Esophagus squamous epithelium (tissue), 5 donors: ENCODE measurements around the gene ANKRD28. TPM values are rescaled to one million over a fixed set of nuclear protein-coding genes. Genes with fewer than 3 reads are reported as not detected.

Experiments used
- DNase-seq: peaks from one replicate; lab custom pipeline; 2025; lab: John Stamatoyannopoulos, UW
- H3K27ac ChIP-seq, 4 donors: fragments of 200-600 bp; sonication (generic); one replicate each; pipeline ENCODE4 v1.5.1; 2016 to 2019; ENCODE audit warnings: mild to moderate bottlenecking in 1 of 4
- H3K27me3 ChIP-seq, 4 donors: fragments of 200-600 bp; sonication (generic); 1 replicate in 3 of 4; 2 replicates in 1 of 4; pipeline versions ENCODE4 v1.5.1 to v1.6.0; 2017 to 2021; ENCODE audit warnings: antibody characterized with exemption in 1 of 4
- H3K36me3 ChIP-seq, 3 donors: fragments of 200-600 bp; sonication (generic); one replicate each; pipeline ENCODE4 v1.5.1; 2016 to 2019
- H3K4me1 ChIP-seq, 3 donors: fragments of 200-600 bp; sonication (generic); one replicate each; pipeline ENCODE4 v1.5.1; 2017 to 2019
- H3K4me3 ChIP-seq, 4 donors: fragments of 200-600 bp; sonication (generic); 1 replicate in 3 of 4; 2 replicates in 1 of 4; pipeline ENCODE4 v1.5.1; 2016 to 2019; ENCODE audit warnings: mild to moderate bottlenecking in 2 of 4, moderate library complexity in 1 of 4
- H3K9me3 ChIP-seq, 3 donors: fragments of 200-600 bp; sonication (generic); one replicate each; pipeline ENCODE4 v1.5.1; 2016 to 2019
- CTCF ChIP-seq, 6 experiments: fragments of 450-650 bp in 4 of 6; fragments of 200-600 bp in 2 of 6; sonication (generic) in 2 of 6; IDR thresholded peaks; one replicate each; pipeline ENCODE4 v1.5.1; 2016 to 2019; ENCODE audit warnings: antibody characterized with exemption in 6 of 6, mild to moderate bottlenecking in 4 of 6, moderate library complexity in 4 of 6
- POLR2A ChIP-seq, 4 donors: fragments of 450-650 bp; IDR thresholded peaks; one replicate each; pipeline ENCODE4 v1.6.1; 2017; ENCODE audit warnings: antibody characterized with exemption in 4 of 4, mild to moderate bottlenecking in 4 of 4, moderate library complexity in 3 of 4
- WGBS, 2 donors: methylation state at CpG; one replicate each; pipeline ENCODE4 v1.1.5; 2018; 5-methylcytosine and 5-hydroxymethylcytosine counted together
- intact Hi-C: fragments of 100-400 bp; cut with DNase I; formaldehyde crosslinking; loops from one replicate; pipeline ENCODE4 v1.15.0; 2022
- total RNA-seq, 4 donors: library from RNA; depleted of rRNA; stranded (reverse); fragments of >200 nt; gene quantifications; one replicate each; pipeline ENCODE4 v1.1.0, GENCODE V29; 2016
- donor health status: DM: yes; HTN: yes; CAD: no.

Gene ANKRD28
- total RNA-seq, 4 donors from 2014 or later: 20.8 to 49.6 (median 31.8) TPM

- intact Hi-C loops: no loop called here
- H3K4me1 ChIP-seq: peaks cover 5 to 20% (median 16%) of the 10 kb centered on the region in 3 donors
- DNase-seq: no peak
- TF ChIP-seq POLR2A (IDR thresholded peaks at IDR 0.05) (no peak), CTCF (IDR thresholded peaks at IDR 0.05) (no peak)
- WGBS, 2 donors: 69 to 91% methylated on average over 8 of the region's 8 CpGs
- H3K27me3 ChIP-seq: no peaks in the 10 kb centered on the region
- peaks cover 0 to 16% (median 10%) of the 10 kb centered on the region in 3 donors for H3K9me3 ChIP-seq
- no peak overlapping the region for H3K4me3 ChIP-seq
- H3K27ac ChIP-seq: no peak overlapping the region
- H3K36me3 ChIP-seq: no peaks in the 10 kb centered on the region
Observed at GRCh38 chr3:15651396-15651795, 146.4 kb downstream of the ANKRD28 start.

GRCh38 chr3:15649858-15650257 is 147.9 kb downstream of the ANKRD28 start:
- Histone ChIP-seq H3K9me3 (peaks cover 0 to under 1% (median 0%) of the 10 kb centered on the region in 3 donors), H3K4me3 (no peak overlapping the region), H3K27me3 (no peaks in the 10 kb centered on the region), H3K4me1 (peaks cover 5 to 33% (median 22%) of the 10 kb centered on the region in 3 donors), H3K36me3 (peaks cover 0 to 2% (median 0%) of the 10 kb centered on the region in 3 donors), H3K27ac (no peak overlapping the region)
- intact Hi-C loops: no loop called here
- TF ChIP-seq CTCF (IDR thresholded peaks at IDR 0.05) (no peak), POLR2A (IDR thresholded peaks at IDR 0.05) (no peak)
- no peak for DNase-seq
- WGBS, 2 donors: 74 to 83% methylated on average over 5 of the region's 5 CpGs

GRCh38 chr3:15649341-15649740 is 148.4 kb downstream of the ANKRD28 start:
- Histone ChIP-seq H3K4me3 (no peak overlapping the region), H3K9me3 (no peaks in the 10 kb centered on the region), H3K27me3 (no peaks in the 10 kb centered on the region), H3K27ac (no peak overlapping the region), H3K4me1 (peaks cover 5 to 33% (median 22%) of the 10 kb centered on the region in 3 donors), H3K36me3 (peaks cover 0 to 7% (median 0%) of the 10 kb centered on the region in 3 donors)
- TF ChIP-seq CTCF (IDR thresholded peaks at IDR 0.05): no peak
- TF ChIP-seq POLR2A (IDR thresholded peaks at IDR 0.05): no peak
- 84 to 93% methylated on average over 3 of the region's 3 CpGs for WGBS, 2 donors
- intact Hi-C loops: no loop called here
- DNase-seq: no peak

- Histone ChIP-seq H3K36me3 (peaks cover 0 to 18% (median 0%) of the 10 kb centered on the region in 3 donors), H3K27ac (peak overlapping the region; percentile 34 to 83 (median 62)), H3K4me3 (peak overlapping the region in 1 of 4 donors; percentile 21), H3K9me3 (no peaks in the 10 kb centered on the region), H3K27me3 (no peaks in the 10 kb centered on the region), H3K4me1 (peaks cover 5 to 33% (median 22%) of the 10 kb centered on the region in 3 donors)
- TF ChIP-seq CTCF (IDR thresholded peaks at IDR 0.05) (no peak), POLR2A (IDR thresholded peaks at IDR 0.05) (no peak)
- 41 to 49% methylated on average over 4 of the region's 4 CpGs for WGBS, 2 donors
- no peak for DNase-seq
- intact Hi-C loops: no loop called here
Observed at GRCh38 chr3:15647611-15648167, 150.1 kb downstream of the ANKRD28 start.

GRCh38 chr3:15646851-15647511 is 150.8 kb downstream of the ANKRD28 start:
- intact Hi-C loops: no loop called here
- Histone ChIP-seq H3K4me3 (peak overlapping the region in 1 of 4 donors; percentile 21), H3K36me3 (peaks cover 0 to 23% (median 0%) of the 10 kb centered on the region in 3 donors), H3K27me3 (no peaks in the 10 kb centered on the region), H3K27ac (peak overlapping the region; percentile 30 to 83 (median 62)), H3K9me3 (no peaks in the 10 kb centered on the region), H3K4me1 (peaks cover 5 to 33% (median 22%) of the 10 kb centered on the region in 3 donors)
- DNase-seq: no peak
- 11 to 47% methylated on average over 6 to 12 of the region's 13 CpGs for WGBS, 2 donors
- TF ChIP-seq POLR2A (IDR thresholded peaks at IDR 0.05) (no peak), CTCF (IDR thresholded peaks at IDR 0.05) (no peak)
